Measurements from ENCODE around the gene PAXIP1.
A peak's percentile ranks its signal among the peaks of the same experiment; 100 is the strongest.
"Not testable (repeated sequence)": the region's sequence is repeated elsewhere in the genome, so short reads cannot be mapped to it uniquely, and the experiment has no call there.

The PAXIP1 gene

GRCh38 chr7:154942691-154943090 lies 60.2 kb downstream of the PAXIP1 start:
- Histone ChIP-seq H3K4me3 (ENCODE audit: low read depth, low read length) (no peak overlapping the region), H3K27me3 (ENCODE audit: control insufficient read depth, insufficient read depth, low read length) (no peaks in the 10 kb centered on the region), H3K9me3 (ENCODE audit: control insufficient read depth, low read length) (no peaks in the 10 kb centered on the region), H3K4me2 (ENCODE audit: low read length) (no peak overlapping the region), H3K27ac (no peak overlapping the region), H3K36me3 (ENCODE audit: control insufficient read depth, insufficient read depth, low read length) (no peaks in the 10 kb centered on the region), H2AFZ (no peak overlapping the region), H3K4me1 (no peaks in the 10 kb centered on the region), H3K79me2 (no peaks in the 10 kb centered on the region), H3K9ac (no peak overlapping the region)
- TF ChIP-seq CTCF (IDR thresholded peaks at IDR 0.05) = no peak

DNA sequence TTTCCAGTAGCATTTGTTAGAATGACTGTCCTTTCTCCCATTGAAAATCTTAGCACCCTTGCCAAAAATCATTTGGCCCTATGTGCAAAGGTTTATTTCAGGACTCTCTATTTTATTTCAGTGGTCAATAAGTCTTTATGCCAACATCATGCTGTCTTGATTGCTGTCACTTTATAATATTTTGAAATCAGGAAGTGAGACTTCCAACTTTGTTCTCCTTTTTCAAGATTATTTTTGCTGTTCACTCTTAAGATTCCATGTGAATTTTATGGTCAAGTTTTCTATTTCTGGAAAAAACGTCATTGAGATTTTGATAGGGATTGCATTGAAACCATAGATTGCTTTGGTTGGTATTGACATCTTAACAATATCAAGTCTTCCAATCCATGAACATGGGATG lies 65.1 kb downstream of the PAXIP1 start:
- Histone ChIP-seq H3K4me2 (ENCODE audit: low read length) (no peak overlapping the region), H3K36me3 (ENCODE audit: control insufficient read depth, insufficient read depth, low read length) (no peaks in the 10 kb centered on the region), H2AFZ (no peak overlapping the region), H3K27me3 (ENCODE audit: control insufficient read depth, insufficient read depth, low read length) (no peaks in the 10 kb centered on the region), H3K79me2 (peaks cover 14% of the 10 kb centered on the region), H3K9ac (no peak overlapping the region), H3K4me1 (no peaks in the 10 kb centered on the region), H3K9me3 (ENCODE audit: control insufficient read depth, low read length) (no peaks in the 10 kb centered on the region), H3K4me3 (ENCODE audit: low read depth, low read length) (no peak overlapping the region), H3K27ac (no peak overlapping the region)
- TF ChIP-seq CTCF (IDR thresholded peaks at IDR 0.05) = no peak

DNA sequence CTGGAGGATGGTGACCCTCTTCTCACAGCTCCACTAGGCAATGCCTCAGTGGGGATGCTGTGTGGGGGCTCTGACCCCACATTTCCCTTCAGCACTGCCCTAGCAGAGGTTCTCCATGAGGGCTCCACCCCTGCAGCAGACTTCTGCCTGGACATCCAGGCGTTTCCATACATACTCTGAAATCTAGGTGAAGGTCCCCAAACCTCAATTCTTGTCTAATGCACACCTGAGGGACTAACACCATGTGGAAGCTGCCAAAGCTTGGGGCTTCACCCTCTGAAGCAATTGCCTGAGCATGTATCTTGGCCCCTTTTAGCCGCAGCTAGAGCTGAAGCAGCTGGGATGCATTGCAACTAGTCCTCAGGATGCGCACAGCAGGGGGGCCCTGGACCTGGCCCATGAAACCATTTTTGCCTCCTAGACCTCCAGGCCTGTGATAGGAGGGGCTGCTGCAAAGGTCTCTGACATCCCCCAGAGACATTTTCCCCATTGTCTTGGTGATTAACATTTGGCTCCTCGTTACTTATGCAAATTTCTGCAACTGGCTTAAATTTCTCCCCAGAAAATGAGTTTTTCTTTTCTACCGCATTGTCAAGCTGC lies 68.5 kb downstream of the PAXIP1 start:
- not testable (repeated sequence) for H3K9ac ChIP-seq; H3K9me3 ChIP-seq (ENCODE audit: control insufficient read depth, low read length); H3K36me3 ChIP-seq (ENCODE audit: control insufficient read depth, insufficient read depth, low read length); H2AFZ ChIP-seq; H3K27me3 ChIP-seq (ENCODE audit: control insufficient read depth, insufficient read depth, low read length); H3K27ac ChIP-seq; H3K4me3 ChIP-seq (ENCODE audit: low read depth, low read length); H3K4me1 ChIP-seq; H3K4me2 ChIP-seq (ENCODE audit: low read length)
- peaks cover 14% of the 10 kb centered on the region for H3K79me2 ChIP-seq

DNA sequence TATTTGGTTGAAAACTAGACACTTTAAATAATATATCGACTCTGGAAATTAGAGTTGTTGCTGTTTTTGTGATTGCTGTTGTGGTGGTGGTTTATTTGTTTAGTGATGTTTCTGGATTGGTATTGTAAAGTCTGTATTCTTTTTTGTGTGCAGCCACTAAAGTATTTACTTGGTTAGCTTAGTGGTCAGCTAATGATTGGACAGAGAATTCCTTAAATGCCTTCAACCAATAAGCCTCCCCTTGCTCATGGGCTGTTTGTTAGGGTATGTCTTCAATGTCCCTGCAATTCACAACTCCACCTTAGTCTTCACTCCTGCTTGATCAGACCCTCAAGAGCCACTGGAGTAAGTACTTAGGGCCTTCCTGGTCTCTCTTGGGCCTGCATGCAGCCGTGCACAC lies 71.0 kb downstream of the PAXIP1 start:
- Histone ChIP-seq H3K27ac (no peak overlapping the region), H3K4me3 (ENCODE audit: low read depth, low read length) (no peak overlapping the region), H3K9ac (no peak overlapping the region), H3K4me2 (ENCODE audit: low read length) (no peak overlapping the region), H3K4me1 (no peaks in the 10 kb centered on the region), H3K9me3 (ENCODE audit: control insufficient read depth, low read length) (no peaks in the 10 kb centered on the region), H3K36me3 (ENCODE audit: control insufficient read depth, insufficient read depth, low read length) (no peaks in the 10 kb centered on the region), H3K79me2 (peaks cover 14% of the 10 kb centered on the region), H3K27me3 (ENCODE audit: control insufficient read depth, insufficient read depth, low read length) (no peaks in the 10 kb centered on the region), H2AFZ (no peak overlapping the region)
- no peak for TF ChIP-seq CTCF (IDR thresholded peaks at IDR 0.05)

GRCh38 chr7:154929006-154929726 lies 73.8 kb downstream of the PAXIP1 start:
- Histone ChIP-seq H3K27ac (peak overlapping the region; percentile 87), H3K4me1 (no peaks in the 10 kb centered on the region), H2AFZ (peak overlapping the region; percentile 92), H3K9me3 (ENCODE audit: control insufficient read depth, low read length) (no peaks in the 10 kb centered on the region), H3K36me3 (ENCODE audit: control insufficient read depth, insufficient read depth, low read length) (no peaks in the 10 kb centered on the region), H3K9ac (no peak overlapping the region), H3K27me3 (ENCODE audit: control insufficient read depth, insufficient read depth, low read length) (no peaks in the 10 kb centered on the region), H3K4me3 (ENCODE audit: low read depth, low read length) (peak overlapping the region; percentile 77), H3K79me2 (peaks cover 4% of the 10 kb centered on the region), H3K4me2 (ENCODE audit: low read length) (peak overlapping the region; percentile 93)
- no peak for TF ChIP-seq CTCF (IDR thresholded peaks at IDR 0.05)
